ENCODE data around the gene GPLD1.

GPLD1 gene

DNA sequence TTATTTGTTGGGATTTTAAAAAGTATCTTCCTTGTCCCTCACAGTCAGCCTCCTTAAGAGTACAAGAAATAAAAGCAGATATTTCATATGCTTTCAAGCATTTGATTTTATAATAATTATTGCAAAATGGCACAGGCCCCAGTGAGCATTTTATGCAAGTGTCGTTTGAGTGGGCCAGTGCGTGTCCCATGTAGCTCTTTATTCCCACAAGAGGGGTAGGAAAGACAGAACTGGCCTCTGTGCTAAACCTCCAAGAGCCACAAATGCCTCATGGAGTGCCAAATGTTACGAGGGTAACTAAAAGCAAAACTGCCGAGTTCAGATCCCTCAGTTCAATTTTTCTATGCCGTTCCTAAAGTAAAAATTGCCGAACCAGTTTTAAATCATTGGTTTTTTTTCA is 12.7 kb downstream of the GPLD1 start:
- H3K9me3 ChIP-seq (ENCODE audit: control insufficient read depth, low read length) = no peaks in the 10 kb centered on the region
- H3K36me3 ChIP-seq (ENCODE audit: control insufficient read depth, insufficient read depth, low read length) = no peaks in the 10 kb centered on the region
- H3K79me2 ChIP-seq = no peaks in the 10 kb centered on the region
- H3K4me1 ChIP-seq = no peaks in the 10 kb centered on the region
- H3K4me2 ChIP-seq (ENCODE audit: low read length) = no peak overlapping the region
- no peak overlapping the region for H3K27ac ChIP-seq
- H3K4me3 ChIP-seq (ENCODE audit: low read depth, low read length) = no peak overlapping the region
- TF ChIP-seq, protein P1, sequence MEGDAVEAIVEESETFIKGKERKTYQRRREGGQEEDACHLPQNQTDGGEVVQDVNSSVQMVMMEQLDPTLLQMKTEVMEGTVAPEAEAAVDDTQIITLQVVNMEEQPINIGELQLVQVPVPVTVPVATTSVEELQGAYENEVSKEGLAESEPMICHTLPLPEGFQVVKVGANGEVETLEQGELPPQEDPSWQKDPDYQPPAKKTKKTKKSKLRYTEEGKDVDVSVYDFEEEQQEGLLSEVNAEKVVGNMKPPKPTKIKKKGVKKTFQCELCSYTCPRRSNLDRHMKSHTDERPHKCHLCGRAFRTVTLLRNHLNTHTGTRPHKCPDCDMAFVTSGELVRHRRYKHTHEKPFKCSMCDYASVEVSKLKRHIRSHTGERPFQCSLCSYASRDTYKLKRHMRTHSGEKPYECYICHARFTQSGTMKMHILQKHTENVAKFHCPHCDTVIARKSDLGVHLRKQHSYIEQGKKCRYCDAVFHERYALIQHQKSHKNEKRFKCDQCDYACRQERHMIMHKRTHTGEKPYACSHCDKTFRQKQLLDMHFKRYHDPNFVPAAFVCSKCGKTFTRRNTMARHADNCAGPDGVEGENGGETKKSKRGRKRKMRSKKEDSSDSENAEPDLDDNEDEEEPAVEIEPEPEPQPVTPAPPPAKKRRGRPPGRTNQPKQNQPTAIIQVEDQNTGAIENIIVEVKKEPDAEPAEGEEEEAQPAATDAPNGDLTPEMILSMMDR (IDR thresholded peaks at IDR 0.05) = no peak
- H2AFZ ChIP-seq = no peak overlapping the region
- H3K9ac ChIP-seq = no peak overlapping the region
- H3K27me3 ChIP-seq (ENCODE audit: control insufficient read depth, insufficient read depth, low read length) = no peaks in the 10 kb centered on the region

DNA sequence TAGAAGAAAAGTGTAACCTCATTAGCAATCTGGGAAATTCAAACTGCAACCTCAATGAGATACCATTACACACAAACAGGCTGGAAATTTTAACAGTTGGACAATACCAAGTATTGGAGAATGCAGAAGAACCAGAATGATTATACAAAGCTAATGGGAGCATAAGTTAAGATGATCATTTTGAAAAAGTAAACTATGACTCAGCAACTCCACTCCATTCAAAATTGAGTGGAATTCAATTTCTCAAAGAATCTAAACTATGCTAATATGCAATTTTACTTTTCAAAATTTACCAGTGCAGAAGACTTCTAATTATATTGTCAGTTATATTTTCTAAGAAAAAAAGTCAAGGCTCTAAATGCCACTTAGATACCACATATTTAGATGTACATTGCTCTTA is 17.2 kb downstream of the GPLD1 start:
- no peak overlapping the region for H3K9ac ChIP-seq
- H3K4me2 ChIP-seq (ENCODE audit: low read length) = no peak overlapping the region
- no peak overlapping the region for H3K4me3 ChIP-seq (ENCODE audit: low read depth, low read length)
- H3K79me2 ChIP-seq = no peaks in the 10 kb centered on the region
- no peak overlapping the region for H3K27ac ChIP-seq
- TF ChIP-seq, protein P1 (IDR thresholded peaks at IDR 0.05) = no peak
- H3K36me3 ChIP-seq (ENCODE audit: control insufficient read depth, insufficient read depth, low read length) = no peaks in the 10 kb centered on the region
- H3K27me3 ChIP-seq (ENCODE audit: control insufficient read depth, insufficient read depth, low read length) = no peaks in the 10 kb centered on the region
- H3K9me3 ChIP-seq (ENCODE audit: control insufficient read depth, low read length) = no peaks in the 10 kb centered on the region
- no peaks in the 10 kb centered on the region for H3K4me1 ChIP-seq
- H2AFZ ChIP-seq = no peak overlapping the region

DNA sequence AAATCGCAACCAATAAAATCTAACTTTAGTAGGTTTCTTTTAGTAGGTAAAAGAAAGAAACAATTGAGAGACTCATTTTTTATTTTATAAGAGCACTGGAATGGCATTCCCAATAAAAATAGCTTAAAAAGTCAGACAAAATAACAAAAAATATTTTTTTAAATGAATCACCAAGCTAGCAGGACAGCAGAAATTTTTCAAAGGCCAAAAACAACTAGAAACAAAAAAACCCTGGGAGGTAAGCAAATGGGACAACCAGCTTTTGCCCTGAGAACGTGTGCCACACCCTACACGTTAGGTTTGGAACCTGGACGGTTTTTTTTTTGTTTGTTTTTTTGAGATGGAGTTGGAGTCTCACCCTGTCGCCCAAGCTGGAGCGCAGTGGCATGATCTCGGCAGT is 19.6 kb downstream of the GPLD1 start:
- Histone ChIP-seq H3K4me3 (ENCODE audit: low read depth, low read length) (no peak overlapping the region), H3K4me1 (no peaks in the 10 kb centered on the region), H3K9ac (no peak overlapping the region), H3K4me2 (ENCODE audit: low read length) (no peak overlapping the region), H3K27ac (no peak overlapping the region), H3K36me3 (ENCODE audit: control insufficient read depth, insufficient read depth, low read length) (no peaks in the 10 kb centered on the region), H2AFZ (no peak overlapping the region), H3K79me2 (no peaks in the 10 kb centered on the region), H3K9me3 (ENCODE audit: control insufficient read depth, low read length) (no peaks in the 10 kb centered on the region), H3K27me3 (ENCODE audit: control insufficient read depth, insufficient read depth, low read length) (no peaks in the 10 kb centered on the region)
- TF ChIP-seq, protein P1 (IDR thresholded peaks at IDR 0.05) = no peak

DNA sequence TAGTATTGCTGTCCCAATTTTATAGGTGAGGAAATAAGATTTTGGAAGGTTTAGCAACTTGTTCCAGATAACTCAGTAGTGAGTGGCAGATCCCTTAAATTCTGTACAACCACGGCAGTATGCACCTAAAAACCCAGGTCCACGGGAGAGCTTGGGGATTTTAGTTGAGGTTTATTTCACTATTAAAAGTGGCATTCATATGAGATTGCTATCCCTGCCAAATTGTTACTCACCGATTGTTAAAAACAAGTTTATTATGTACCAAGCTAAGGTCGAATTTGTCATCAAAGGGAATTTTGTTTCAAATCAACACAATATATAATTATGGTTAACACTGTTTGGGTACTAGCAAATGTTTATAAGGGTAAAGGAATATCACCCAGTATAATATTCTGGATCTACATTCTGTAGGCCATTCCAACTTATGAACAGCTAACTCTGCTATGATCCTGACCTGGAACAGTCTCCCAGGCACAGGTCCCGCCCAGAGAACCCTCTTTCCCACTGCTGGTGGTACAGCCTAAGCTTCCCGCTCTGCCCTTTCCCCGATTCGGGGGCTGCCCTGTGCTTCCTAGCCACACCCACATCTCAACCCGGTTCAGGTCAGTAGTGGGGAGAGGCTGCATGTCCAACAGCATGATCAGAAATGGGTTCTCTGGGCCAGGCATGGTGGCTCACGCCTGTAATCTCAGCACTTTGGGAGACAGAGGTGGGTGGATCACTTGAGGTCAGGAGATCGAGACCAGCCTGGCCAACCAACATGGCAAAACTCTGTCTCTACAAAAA is 24.9 kb downstream of the GPLD1 start:
- H2AFZ ChIP-seq = no peak overlapping the region
- H3K4me3 ChIP-seq (ENCODE audit: low read depth, low read length) = no peak overlapping the region
- H3K27ac ChIP-seq = no peak overlapping the region
- no peaks in the 10 kb centered on the region for H3K36me3 ChIP-seq (ENCODE audit: control insufficient read depth, insufficient read depth, low read length)
- no peaks in the 10 kb centered on the region for H3K79me2 ChIP-seq
- no peaks in the 10 kb centered on the region for H3K27me3 ChIP-seq (ENCODE audit: control insufficient read depth, insufficient read depth, low read length)
- TF ChIP-seq, protein P1 (IDR thresholded peaks at IDR 0.05) = no peak
- no peak overlapping the region for H3K4me2 ChIP-seq (ENCODE audit: low read length)
- H3K9me3 ChIP-seq (ENCODE audit: control insufficient read depth, low read length) = no peaks in the 10 kb centered on the region
- H3K9ac ChIP-seq = no peak overlapping the region
- H3K4me1 ChIP-seq = no peaks in the 10 kb centered on the region

DNA sequence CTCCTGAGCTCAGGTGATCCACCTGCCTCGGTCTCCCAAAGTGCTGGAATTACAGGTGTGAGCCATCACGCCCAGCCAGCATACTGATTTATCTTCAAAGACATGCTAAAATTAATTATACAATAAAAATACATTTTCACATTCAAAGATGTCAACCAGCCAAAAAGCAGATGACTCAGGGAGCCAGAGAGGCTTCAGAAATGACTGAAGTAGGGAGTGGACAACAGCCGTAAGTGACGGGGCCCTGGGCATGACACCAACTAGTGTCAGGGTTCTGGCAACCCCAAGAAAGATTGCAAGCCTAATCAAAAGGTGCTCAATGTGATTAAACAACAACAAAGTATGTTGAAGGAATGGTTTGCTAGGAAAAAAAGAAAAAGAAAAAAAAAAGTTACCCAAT is 28.4 kb downstream of the GPLD1 start:
- Histone ChIP-seq H3K4me2 (ENCODE audit: low read length) (no peak overlapping the region), H3K36me3 (ENCODE audit: control insufficient read depth, insufficient read depth, low read length) (no peaks in the 10 kb centered on the region), H3K9ac (no peak overlapping the region), H3K4me3 (ENCODE audit: low read depth, low read length) (no peak overlapping the region), H3K79me2 (no peaks in the 10 kb centered on the region), H3K27ac (no peak overlapping the region), H3K4me1 (no peaks in the 10 kb centered on the region), H3K9me3 (ENCODE audit: control insufficient read depth, low read length) (no peaks in the 10 kb centered on the region), H3K27me3 (ENCODE audit: control insufficient read depth, insufficient read depth, low read length) (no peaks in the 10 kb centered on the region), H2AFZ (no peak overlapping the region)
- TF ChIP-seq, protein P1 (IDR thresholded peaks at IDR 0.05) = no peak

All from parathyroid adenoma (tissue), 2 donors.